ENCODE data around the gene TECPR2. TPM values are rescaled to one million over a fixed set of nuclear protein-coding genes. Genes with fewer than 3 reads are reported as not detected.
A peak's percentile ranks its signal among the peaks of the same experiment; 100 is the strongest.
"Not testable (repeated sequence)": the region's sequence is repeated elsewhere in the genome, so short reads cannot be mapped to it uniquely, and the experiment has no call there.

The TECPR2 gene
- total and polyA plus RNA-seq, 12 donors: 5.1 to 74.3 (median 12.9) TPM

GRCh38 chr14:102517392-102518062 is 154.8 kb downstream of the TECPR2 start:
- 23 to 94% (median 37%) methylated on average over 8 to 37 of the region's 37 CpGs for WGBS, 4 donors
- peak in 1 of 7 donors; percentile 34 for DNase-seq
- H3K9me3 ChIP-seq (replicated peaks in 1 of 3): no peaks in the 10 kb centered on the region
- H3K4me3 ChIP-seq: peak overlapping the region in 3 of 4 donors; percentile 25 to 88 (median 65)
- H3K27me3 ChIP-seq: no peaks in the 10 kb centered on the region
- intact Hi-C loops (cut with DNase I): loop anchor here (2.0 to 10.0 kb wide), 2 partner anchors 79 to 193 kb away; no protein-coding TSS in a partner anchor
- no peaks in the 10 kb centered on the region for H3K36me3 ChIP-seq (replicated peaks in 1 of 2)
- TF ChIP-seq POLR2A (IDR thresholded peaks at IDR 0.05): no peak
- TF ChIP-seq, protein P1, sequence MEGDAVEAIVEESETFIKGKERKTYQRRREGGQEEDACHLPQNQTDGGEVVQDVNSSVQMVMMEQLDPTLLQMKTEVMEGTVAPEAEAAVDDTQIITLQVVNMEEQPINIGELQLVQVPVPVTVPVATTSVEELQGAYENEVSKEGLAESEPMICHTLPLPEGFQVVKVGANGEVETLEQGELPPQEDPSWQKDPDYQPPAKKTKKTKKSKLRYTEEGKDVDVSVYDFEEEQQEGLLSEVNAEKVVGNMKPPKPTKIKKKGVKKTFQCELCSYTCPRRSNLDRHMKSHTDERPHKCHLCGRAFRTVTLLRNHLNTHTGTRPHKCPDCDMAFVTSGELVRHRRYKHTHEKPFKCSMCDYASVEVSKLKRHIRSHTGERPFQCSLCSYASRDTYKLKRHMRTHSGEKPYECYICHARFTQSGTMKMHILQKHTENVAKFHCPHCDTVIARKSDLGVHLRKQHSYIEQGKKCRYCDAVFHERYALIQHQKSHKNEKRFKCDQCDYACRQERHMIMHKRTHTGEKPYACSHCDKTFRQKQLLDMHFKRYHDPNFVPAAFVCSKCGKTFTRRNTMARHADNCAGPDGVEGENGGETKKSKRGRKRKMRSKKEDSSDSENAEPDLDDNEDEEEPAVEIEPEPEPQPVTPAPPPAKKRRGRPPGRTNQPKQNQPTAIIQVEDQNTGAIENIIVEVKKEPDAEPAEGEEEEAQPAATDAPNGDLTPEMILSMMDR (IDR thresholded peaks at IDR 0.05): peak in 1 of 6 experiments; percentile 11
- peaks cover 4% of the 10 kb centered on the region in 2 donors for H3K4me1 ChIP-seq (replicated peaks in 1 of 2)
- peak overlapping the region in 2 of 5 donors; percentile 40 to 83 for H3K27ac ChIP-seq

DNA sequence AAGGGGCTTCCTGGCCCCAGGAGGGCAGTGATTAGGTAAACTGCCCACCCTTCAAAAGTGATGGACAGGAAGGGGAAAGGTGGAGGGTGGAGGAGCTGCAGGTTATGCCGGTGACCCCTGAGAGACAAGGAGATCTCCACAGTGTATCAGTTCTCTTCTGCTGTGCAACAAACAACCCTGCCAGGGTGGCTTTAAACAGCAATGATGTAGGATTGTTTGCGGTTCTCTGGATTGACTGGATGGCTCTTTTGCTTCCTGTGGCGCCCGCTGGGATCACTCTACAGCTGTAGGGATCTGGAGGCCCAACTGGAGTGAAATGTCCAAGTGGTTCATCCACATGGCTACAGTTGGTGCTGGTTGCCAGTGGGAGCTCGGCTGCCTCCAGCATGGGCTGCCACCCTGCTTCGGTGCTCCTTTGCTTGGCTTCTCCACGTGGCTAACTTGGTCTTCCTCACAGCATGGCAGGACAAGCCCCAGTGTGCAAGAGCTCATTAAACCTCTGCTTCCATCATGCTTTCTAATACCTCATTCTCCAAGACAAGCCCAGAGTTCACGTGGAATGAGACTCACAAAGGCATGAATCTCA is 155.4 kb downstream of the TECPR2 start:
- TF ChIP-seq, protein P1 (IDR thresholded peaks at IDR 0.05): no peak
- no peak for TF ChIP-seq POLR2A (IDR thresholded peaks at IDR 0.05)
- WGBS, 4 donors: 87 to 97% (median 92%) methylated on average over 8 of the region's 8 CpGs
- no peak overlapping the region for H3K4me3 ChIP-seq
- H3K4me1 ChIP-seq (replicated peaks in 1 of 2): peaks cover 4% of the 10 kb centered on the region in 2 donors
- no peak for DNase-seq
- no peak overlapping the region for H3K27ac ChIP-seq
- H3K36me3 ChIP-seq (replicated peaks in 1 of 2): no peaks in the 10 kb centered on the region
- H3K27me3 ChIP-seq: no peaks in the 10 kb centered on the region
- intact Hi-C loops (cut with DNase I): loop anchor here in 1 of 2 donors (10.0 kb wide), 1 partner anchor 193 kb away; no protein-coding TSS in a partner anchor
- no peaks in the 10 kb centered on the region for H3K9me3 ChIP-seq (replicated peaks in 1 of 3)

DNA sequence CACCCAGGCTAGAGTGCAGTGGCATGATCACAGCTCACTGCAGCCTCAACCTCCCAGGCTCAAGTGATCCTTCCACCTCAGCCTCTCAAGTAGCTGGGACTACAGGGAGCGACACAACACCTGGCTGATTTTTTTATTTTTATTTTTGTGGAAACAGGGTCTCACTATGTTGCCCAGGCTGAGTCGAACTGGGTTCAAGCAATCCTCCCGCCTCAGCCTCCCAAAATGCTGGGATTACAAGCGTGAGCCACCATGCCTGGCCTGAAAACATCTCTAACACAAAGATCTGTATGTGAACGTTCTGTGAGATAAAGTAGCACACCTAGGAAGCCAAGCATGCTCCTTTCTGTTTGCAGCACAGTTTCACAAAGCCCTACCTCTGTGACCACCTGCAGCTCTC is 157.0 kb downstream of the TECPR2 start:
- not testable (repeated sequence) for H3K4me3 ChIP-seq; DNase-seq; H3K36me3 ChIP-seq (replicated peaks in 1 of 2); H3K27ac ChIP-seq; H3K27me3 ChIP-seq; H3K9me3 ChIP-seq (replicated peaks in 1 of 3)
- H3K4me1 ChIP-seq (replicated peaks in 1 of 2): peaks cover 4 to 10% of the 10 kb centered on the region in 2 donors
- 80 to 91% (median 83%) methylated on average over 5 of the region's 5 CpGs for WGBS, 4 donors
- intact Hi-C loops (cut with DNase I): loop anchor here in 1 of 2 donors (10.0 kb wide), 3 partner anchors 75 to 195 kb away; partner anchors contain the start of gene RCOR1

DNA sequence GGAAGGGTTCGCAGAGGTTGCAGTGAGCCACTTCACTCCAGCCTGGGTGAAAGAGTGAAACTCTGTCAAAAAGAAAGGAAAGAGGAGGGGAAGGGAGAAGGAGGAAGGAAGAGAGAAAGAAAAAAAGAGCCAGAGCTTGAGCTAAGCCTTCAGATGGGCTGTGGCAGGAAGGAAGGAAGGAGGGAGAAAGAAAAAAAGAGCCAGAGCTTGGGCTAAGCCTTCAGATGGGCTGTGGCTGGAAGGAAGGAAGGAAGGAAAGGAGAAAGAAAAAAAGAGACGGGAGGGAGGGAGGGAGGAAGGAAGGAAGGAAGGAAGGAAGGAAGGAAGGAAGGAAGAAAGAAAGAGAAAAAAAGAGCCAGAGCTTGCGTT is 160.4 kb downstream of the TECPR2 start:
- Histone ChIP-seq H3K27me3 (no peaks in the 10 kb centered on the region), H3K9me3 (replicated peaks in 1 of 3) (no peaks in the 10 kb centered on the region), H3K36me3 (replicated peaks in 1 of 2) (no peaks in the 10 kb centered on the region), H3K4me3 (no peak overlapping the region), H3K27ac (no peak overlapping the region), H3K4me1 (replicated peaks in 1 of 2) (peaks cover 0 to 6% of the 10 kb centered on the region in 2 donors)
- WGBS, 4 donors: 51 to 79% (median 60%) methylated on average over 2 to 3 of the region's 3 CpGs
- TF ChIP-seq, protein P1 (IDR thresholded peaks at IDR 0.05): no peak
- TF ChIP-seq POLR2A (IDR thresholded peaks at IDR 0.05): no peak
- DNase-seq: no peak
- intact Hi-C loops (cut with DNase I): loop anchor here in 1 of 2 donors (10.0 kb wide), 2 partner anchors 72 to 172 kb away; partner anchors contain the start of gene RCOR1

Data from adrenal gland (tissue), 12 donors.